ENCODE results near the gene DPYD.

The DPYD gene

GRCh38 chr1:97348599-97349265 lies 572.1 kb downstream of the DPYD start:
- DNase-seq: no peak

GRCh38 chr1:97340951-97341350 lies 579.9 kb downstream of the DPYD start:
- DNase-seq: no peak

GRCh38 chr1:97338347-97338746 lies 582.5 kb downstream of the DPYD start:
- no peak for DNase-seq

- DNase-seq: no peak
These were observed 583.4 kb downstream of the DPYD start for GRCh38 chr1:97337250-97338030.

- DNase-seq: no peak
These were observed 586.4 kb downstream of the DPYD start for GRCh38 chr1:97334454-97334853.

- DNase-seq: no peak
These were observed 588.1 kb downstream of the DPYD start for GRCh38 chr1:97332716-97333115.

- no peak for DNase-seq
These were observed 589.7 kb downstream of the DPYD start for GRCh38 chr1:97331165-97331564.

- DNase-seq: no peak
These were observed 606.1 kb downstream of the DPYD start for GRCh38 chr1:97314685-97315084.

- no peak for DNase-seq
These were observed 612.7 kb downstream of the DPYD start for GRCh38 chr1:97308131-97308530.

- DNase-seq: no peak
These were observed 613.3 kb downstream of the DPYD start for GRCh38 chr1:97307568-97307967.

GRCh38 chr1:97307151-97307550 lies 613.7 kb downstream of the DPYD start:
- no peak for DNase-seq

- no peak for DNase-seq
These were observed 614.3 kb downstream of the DPYD start for GRCh38 chr1:97306504-97306903.

- no peak for DNase-seq
These were observed 616.5 kb downstream of the DPYD start for GRCh38 chr1:97304366-97304765.

GRCh38 chr1:97298966-97299365 lies 621.9 kb downstream of the DPYD start:
- no peak for DNase-seq

GRCh38 chr1:97297611-97298010 lies 623.2 kb downstream of the DPYD start:
- DNase-seq: no peak

GRCh38 chr1:97281962-97282361 lies 638.9 kb downstream of the DPYD start:
- no peak for DNase-seq

GRCh38 chr1:97277891-97278654 lies 642.8 kb downstream of the DPYD start:
- no peak for DNase-seq

- no peak for DNase-seq
These were observed 648.7 kb downstream of the DPYD start for GRCh38 chr1:97271916-97272788.

GRCh38 chr1:97270508-97271307 lies 650.1 kb downstream of the DPYD start:
- no peak for DNase-seq

- no peak for DNase-seq
These were observed 655.2 kb downstream of the DPYD start for GRCh38 chr1:97265630-97266029.

- no peak for DNase-seq
These were observed 658.0 kb downstream of the DPYD start for GRCh38 chr1:97262842-97263241.

- DNase-seq: no peak
These were observed 662.2 kb downstream of the DPYD start for GRCh38 chr1:97258597-97258996.
